K562 (cell line): ENCODE data around the gene C6orf62. TPM values are rescaled to one million over a fixed set of nuclear protein-coding genes. Genes with fewer than 3 reads are reported as not detected.

ENCODE experiments used
- CREBBP ChIP-seq: IDR thresholded peaks from one replicate; pipeline ENCODE4 v1.6.1; 2012; ENCODE audit warnings: low read depth, mild to moderate bottlenecking, control low read depth, inconsistent platforms, low read length
- DDX20 ChIP-seq: fragments of 450-650 bp; IDR thresholded peaks from 2 replicates; pipeline ENCODE4 v1.6.1; 2016; ENCODE audit warnings: missing genetic modification characterization, low read depth, mild to moderate bottlenecking, missing compliant biosample characterization, moderate library complexity
- ETS1 ChIP-seq: conservative IDR thresholded peaks from 2 replicates; pipeline ENCODE4 v1.6.1; 2011; ENCODE audit warnings: low read depth, mild to moderate bottlenecking, low read length; ENCODE audit not compliant: control insufficient read depth
- FOXA1 ChIP-seq: fragments of 450-650 bp; IDR thresholded peaks from 2 replicates; pipeline ENCODE4 v1.6.1; 2016; ENCODE audit warnings: mild to moderate bottlenecking, borderline replicate concordance
- FOXM1 ChIP-seq, 2 experiments: fragments of 450-650 bp in 1 of 2; sonication (generic) in 1 of 2; formaldehyde crosslinking in 1 of 2; IDR thresholded peaks; 2 replicates each; pipeline versions ENCODE4 v1.6.1 to v1.9.0; 2017 to 2022; ENCODE audit warnings: low read depth in 2 of 2, mild to moderate bottlenecking in 2 of 2, missing genetic modification reagents in 1 of 2, moderate library complexity in 1 of 2
- GABPB2 ChIP-seq: fragments of 250-450 bp; sonication (Bioruptor Pico); conservative IDR thresholded peaks from 2 replicates; pipeline ENCODE4 v1.5.1; 2021; ENCODE audit warnings: mild to moderate bottlenecking
- GMEB1 ChIP-seq: fragments of 250-450 bp; sonication (Bioruptor Pico); IDR thresholded peaks from 2 replicates; pipeline ENCODE4 v1.4.0; 2020; ENCODE audit warnings: mild to moderate bottlenecking
- HDAC1 ChIP-seq, 2 experiments: fragments of 450-650 bp; IDR thresholded peaks; 2 replicates each; pipeline ENCODE4 v1.6.1; 2016 to 2017; ENCODE audit warnings: inconsistent platforms in 1 of 2, mild to moderate bottlenecking in 1 of 2, moderate library complexity in 1 of 2
- HOMEZ ChIP-seq: fragments of 250-450 bp; sonication (Bioruptor Pico); IDR thresholded peaks from 2 replicates; pipeline ENCODE4 v1.4.0; 2020; ENCODE audit warnings: mild to moderate bottlenecking, moderate library complexity
- KAT7 ChIP-seq: sonication (generic); formaldehyde crosslinking; IDR thresholded peaks from 2 replicates; pipeline ENCODE4 v1.8.0; 2022; ENCODE audit warnings: missing genetic modification reagents, mild to moderate bottlenecking, borderline replicate concordance
- PHB ChIP-seq: fragments of 250-450 bp; sonication (Bioruptor Pico); IDR thresholded peaks from 2 replicates; pipeline ENCODE4 v1.5.0; 2021
- POLR2B ChIP-seq: fragments of 450-650 bp; IDR thresholded peaks from 2 replicates; pipeline ENCODE4 v1.6.1; 2018; ENCODE audit warnings: low read depth; ENCODE audit not compliant: partially characterized antibody
- RBM15 ChIP-seq: fragments of 200-400 bp; formaldehyde crosslinking; IDR thresholded peaks from 2 replicates; pipeline ENCODE4 v1.6.1; 2018; ENCODE audit warnings: mild to moderate bottlenecking, low read length, moderate library complexity; ENCODE audit not compliant: insufficient read depth
- SAFB ChIP-seq: fragments of 200-400 bp; formaldehyde crosslinking; IDR thresholded peaks from 2 replicates; pipeline ENCODE4 v1.6.1; 2017; ENCODE audit warnings: low read depth, low read length, borderline replicate concordance
- SAFB2 ChIP-seq: fragments of 200-400 bp; formaldehyde crosslinking; IDR thresholded peaks from 2 replicates; pipeline ENCODE4 v1.6.1; 2018; ENCODE audit warnings: borderline replicate concordance, low read length, low read depth, moderate library complexity; ENCODE audit not compliant: severe bottlenecking
- SETDB1 ChIP-seq: IDR thresholded peaks from one replicate; pipeline ENCODE4 v1.6.1; 2012; ENCODE audit warnings: low read length, control low read depth, inconsistent platforms
- SMARCA5 ChIP-seq: fragments of 450-650 bp; IDR thresholded peaks from 2 replicates; pipeline ENCODE4 v1.6.1; 2016
- TCF15 ChIP-seq: fragments of 250-450 bp; sonication (Bioruptor Pico); IDR thresholded peaks from 2 replicates; pipeline ENCODE4 v1.8.0; 2022; ENCODE audit warnings: moderate library complexity, mild to moderate bottlenecking, inconsistent platforms
- ZFP1 ChIP-seq: fragments of 450-650 bp; formaldehyde crosslinking; IDR thresholded peaks from 2 replicates; pipeline ENCODE4 v1.4.0; 2020; ENCODE audit warnings: mild to moderate bottlenecking, mixed read lengths
- ZNF212 ChIP-seq: fragments of 450-650 bp; formaldehyde crosslinking; IDR thresholded peaks from 2 replicates; pipeline ENCODE4 v1.4.0; 2020; ENCODE audit warnings: mild to moderate bottlenecking
- ZNF445 ChIP-seq: fragments of 250-450 bp; sonication (Bioruptor Pico); IDR thresholded peaks from 2 replicates; pipeline ENCODE4 v1.4.0; 2020; ENCODE audit warnings: low read depth, mild to moderate bottlenecking, moderate library complexity
- ZNF785 ChIP-seq: fragments of 250-450 bp; sonication (Bioruptor Pico); IDR thresholded peaks from 2 replicates; pipeline ENCODE4 v1.4.0; 2020; ENCODE audit warnings: mild to moderate bottlenecking
- ZZZ3 ChIP-seq: fragments of 450-650 bp; IDR thresholded peaks from 2 replicates; pipeline ENCODE4 v1.6.1; 2016; ENCODE audit warnings: antibody characterized with exemption, mild to moderate bottlenecking, moderate library complexity
- polyA plus RNA-seq, 8 experiments: library from polyadenylated mRNA; depleted of rRNA in 4 of 8; stranded (reverse) in 5 of 8; unstranded in 3 of 8; fragments of >200 nt; fragmentation: Nextera tagmentation in 2 of 8; fragmentation: Illumina TruSeq in 1 of 8; extraction: Ambion mirVana in 2 of 8; extraction: Trizol in 1 of 8; gene quantifications; 2 replicates each; pipeline versions ENCODE4 v1.2.1 to v1.2.3, GENCODE V29; 2011 to 2014; ENCODE audit warnings: inconsistent platforms in 1 of 8, missing spikeins in 1 of 8
- total RNA-seq, 7 experiments: library from RNA; depleted of rRNA in 6 of 7; stranded (reverse); fragments of >200 nt in 6 of 7; fragmentation: Illumina TruSeq in 2 of 7; extraction: Trizol in 2 of 7; gene quantifications; 2 replicates each; pipeline versions ENCODE4 v1.2.1 to v1.2.3, GENCODE V29; 2011 to 2021; ENCODE audit warnings: low replicate concordance in 1 of 7

C6orf62 gene
- total and polyA plus RNA-seq, 9 of the 15 experiments (the other 6 are each of a cell fraction or from before 2014, with no cell fraction given), result 48.5 to 579 (median 111) TPM

- TF ChIP-seq HDAC1 (IDR thresholded peaks at IDR 0.05), result peak in 1 of 2 experiments; percentile 18; a peak in 1 of 4 replicates
- no peak for TF ChIP-seq ZZZ3
- TF ChIP-seq GMEB1 (CRISPR knock-in tag), result peak; percentile 64; the same call in 1 of the 2 replicates
- peak; percentile 98 for TF ChIP-seq KAT7 (CRISPR knock-in tag)
- no peak for TF ChIP-seq PHB (CRISPR knock-in tag)
- TF ChIP-seq SAFB, result no peak
- no peak for TF ChIP-seq HOMEZ (CRISPR knock-in tag)
- no peak for TF ChIP-seq ZNF785 (CRISPR knock-in tag)
- 0 out of 2 replicates have a peak, but pooled peaks have one; percentile 50 for TF ChIP-seq ZNF212
- no peak for TF ChIP-seq SETDB1
- TF ChIP-seq TCF15, result no peak
- TF ChIP-seq ZFP1, result no peak
- TF ChIP-seq FOXM1 (IDR thresholded peaks at IDR 0.05; ENCODE audit: low read depth), result peak; percentile 74; the same call in 1 of the 2 replicates
- no peak for TF ChIP-seq FOXM1 (CRISPR knock-in tag; IDR thresholded peaks at IDR 0.05; ENCODE audit: low read depth)
- no peak for TF ChIP-seq DDX20 (tag)
- TF ChIP-seq ZNF445 (CRISPR knock-in tag), result no peak
- no peak for TF ChIP-seq RBM15
- no peak for TF ChIP-seq FOXA1
- peak; percentile 99 for TF ChIP-seq POLR2B
- no peak for TF ChIP-seq CREBBP
- no peak for TF ChIP-seq GABPB2
- TF ChIP-seq ETS1, result peak; percentile 79
- no peak for TF ChIP-seq SAFB2
- no peak for TF ChIP-seq SMARCA5
Measured at GRCh38 chr6:24720604-24721460, 1.9 kb upstream of the C6orf62 start (continued).
